ENCODE data around the gene SELENOV.

DNA sequence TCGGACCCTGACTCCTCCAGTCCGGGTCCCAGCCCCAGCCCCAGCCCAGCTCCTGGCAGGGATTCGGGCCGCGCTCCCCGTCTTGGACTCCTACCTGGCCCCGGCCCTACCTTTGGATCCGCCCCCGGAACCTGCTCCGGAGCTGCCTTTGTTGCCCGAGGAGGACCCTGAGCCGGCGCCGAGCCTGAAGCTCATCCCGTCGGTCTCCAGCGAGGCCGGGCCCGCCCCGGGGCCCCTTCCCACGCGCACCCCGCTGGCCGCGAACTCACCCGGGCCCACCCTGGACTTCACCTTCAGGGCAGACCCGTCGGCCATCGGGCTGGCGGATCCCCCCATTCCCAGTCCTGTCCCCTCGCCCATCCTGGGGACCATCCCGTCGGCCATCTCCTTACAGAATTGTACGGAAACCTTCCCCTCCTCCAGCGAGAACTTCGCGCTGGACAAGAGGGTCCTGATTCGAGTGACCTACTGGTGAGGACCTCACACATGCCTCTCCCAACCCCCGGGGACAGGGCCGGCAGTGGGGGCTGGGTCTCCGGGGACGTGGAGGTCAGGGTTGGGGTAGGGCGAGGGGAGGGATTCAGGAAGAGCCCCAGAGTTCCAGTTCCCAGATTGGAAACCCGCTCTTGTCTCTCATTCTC, 732 bp downstream of the SELENOV start:
- TF ChIP-seq, protein P1, sequence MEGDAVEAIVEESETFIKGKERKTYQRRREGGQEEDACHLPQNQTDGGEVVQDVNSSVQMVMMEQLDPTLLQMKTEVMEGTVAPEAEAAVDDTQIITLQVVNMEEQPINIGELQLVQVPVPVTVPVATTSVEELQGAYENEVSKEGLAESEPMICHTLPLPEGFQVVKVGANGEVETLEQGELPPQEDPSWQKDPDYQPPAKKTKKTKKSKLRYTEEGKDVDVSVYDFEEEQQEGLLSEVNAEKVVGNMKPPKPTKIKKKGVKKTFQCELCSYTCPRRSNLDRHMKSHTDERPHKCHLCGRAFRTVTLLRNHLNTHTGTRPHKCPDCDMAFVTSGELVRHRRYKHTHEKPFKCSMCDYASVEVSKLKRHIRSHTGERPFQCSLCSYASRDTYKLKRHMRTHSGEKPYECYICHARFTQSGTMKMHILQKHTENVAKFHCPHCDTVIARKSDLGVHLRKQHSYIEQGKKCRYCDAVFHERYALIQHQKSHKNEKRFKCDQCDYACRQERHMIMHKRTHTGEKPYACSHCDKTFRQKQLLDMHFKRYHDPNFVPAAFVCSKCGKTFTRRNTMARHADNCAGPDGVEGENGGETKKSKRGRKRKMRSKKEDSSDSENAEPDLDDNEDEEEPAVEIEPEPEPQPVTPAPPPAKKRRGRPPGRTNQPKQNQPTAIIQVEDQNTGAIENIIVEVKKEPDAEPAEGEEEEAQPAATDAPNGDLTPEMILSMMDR (conservative IDR thresholded peaks at IDR 0.05 in 1 of 2, IDR thresholded peaks at IDR 0.05 in 1 of 2; ENCODE audit: extremely low read depth in 1 of 2, insufficient read depth in 1 of 2, low read depth in 1 of 2, low read length in 2 of 2), result no peak
- TF ChIP-seq EZH2 (IDR thresholded peaks at IDR 0.05; ENCODE audit: borderline replicate concordance, low read length), result no peak

Data from mammary epithelial cell (primary cell).